ENCODE results near the gene ATP4B.

The ATP4B gene

GRCh38 chr13:113656003-113656588 lies 1.9 kb downstream of the ATP4B start:
- no peak for DNase-seq

- no peak for DNase-seq
Observed at GRCh38 chr13:113655346-113656002, 2.5 kb downstream of the ATP4B start.

- no peak for DNase-seq
Observed at GRCh38 chr13:113654591-113655345, 3.2 kb downstream of the ATP4B start.

- DNase-seq: no peak
Observed at GRCh38 chr13:113654175-113654560, 3.8 kb downstream of the ATP4B start.

- DNase-seq: no peak
Observed at GRCh38 chr13:113653264-113654174, 4.5 kb downstream of the ATP4B start.

GRCh38 chr13:113652404-113653263 lies 5.4 kb downstream of the ATP4B start:
- no peak for DNase-seq

- DNase-seq: no peak
Observed at GRCh38 chr13:113651511-113652403, 6.2 kb downstream of the ATP4B start.

- DNase-seq: no peak
Observed at GRCh38 chr13:113650731-113651148, 7.3 kb downstream of the ATP4B start.

GRCh38 chr13:113650275-113650674 lies 7.7 kb downstream of the ATP4B start:
- DNase-seq: no peak

GRCh38 chr13:113649212-113649611 lies 8.8 kb downstream of the ATP4B start:
- no peak for DNase-seq

GRCh38 chr13:113648216-113648610 lies 9.8 kb downstream of the ATP4B start:
- DNase-seq: no peak

GRCh38 chr13:113647351-113648215 lies 10.4 kb downstream of the ATP4B start:
- peak; percentile 33 for DNase-seq

GRCh38 chr13:113646921-113647340 lies 11.1 kb downstream of the ATP4B start:
- no peak for DNase-seq

- DNase-seq: peak; percentile 16
Observed at GRCh38 chr13:113646376-113646775, 11.6 kb downstream of the ATP4B start.

- no peak for DNase-seq
Observed at GRCh38 chr13:113645329-113645728, 12.7 kb downstream of the ATP4B start.

- no peak for DNase-seq
Observed at GRCh38 chr13:113644800-113645199, 13.2 kb downstream of the ATP4B start.

GRCh38 chr13:113643593-113643992 lies 14.4 kb downstream of the ATP4B start:
- no peak for DNase-seq

GRCh38 chr13:113642563-113642962 lies 15.4 kb downstream of the ATP4B start:
- no peak for DNase-seq

GRCh38 chr13:113641426-113641825 lies 16.6 kb downstream of the ATP4B start:
- no peak for DNase-seq
